Measurements from ENCODE around the gene LCP1.

Gene LCP1

GRCh38 chr13:46134961-46135522 lies 46.9 kb downstream of the LCP1 start:
- Histone ChIP-seq H3K4me3 (ENCODE audit: low read depth in 1 of 2, low read length in 2 of 2) (no peak overlapping the region), H3K27ac (ENCODE audit: low read length) (no peak overlapping the region), H2AFZ (ENCODE audit: low read depth, low read length) (no peak overlapping the region), H3K9ac (ENCODE audit: low read depth, low read length) (no peak overlapping the region), H3K36me3 (ENCODE audit: insufficient read depth, low read length) (peaks cover 99% of the 10 kb centered on the region), H3K79me2 (ENCODE audit: insufficient read depth, low read length) (0 out of 2 replicates have a peak, but pooled peaks cover 10% of the 10 kb centered on the region), H3K27me3 (ENCODE audit: insufficient read depth, low read length, poor library complexity) (no peaks in the 10 kb centered on the region), H3K4me1 (ENCODE audit: insufficient read depth, low read length) (no peaks in the 10 kb centered on the region), H3K4me2 (ENCODE audit: insufficient read depth, low read length) (no peak overlapping the region), H4K20me1 (ENCODE audit: insufficient read depth, low read length) (0 out of 2 replicates have a peak, but pooled peaks cover 3% of the 10 kb centered on the region), H3K9me3 (ENCODE audit: insufficient read depth, low read length, severe bottlenecking) (no peaks in the 10 kb centered on the region)
- no peak; the same call in 2 of the 3 replicates for ATAC-seq (ENCODE audit: insufficient read depth, low read depth)
- no peak for DNase-seq
- TF ChIP-seq CTCF (IDR thresholded peaks at IDR 0.05; ENCODE audit: borderline replicate concordance, extremely low read depth, low read length, poor library complexity, severe bottlenecking) (no peak), EZH2 (IDR thresholded peaks at IDR 0.05; ENCODE audit: borderline replicate concordance, low read depth, low read length, severe bottlenecking) (no peak)

- Histone ChIP-seq H3K9me3 (ENCODE audit: insufficient read depth, low read length, severe bottlenecking) (no peaks in the 10 kb centered on the region), H3K4me2 (ENCODE audit: insufficient read depth, low read length) (no peak overlapping the region), H3K9ac (ENCODE audit: low read depth, low read length) (no peak overlapping the region), H3K79me2 (ENCODE audit: insufficient read depth, low read length) (0 out of 2 replicates have a peak, but pooled peaks cover 7% of the 10 kb centered on the region), H3K36me3 (ENCODE audit: insufficient read depth, low read length) (peaks cover 99% of the 10 kb centered on the region), H4K20me1 (ENCODE audit: insufficient read depth, low read length) (0 out of 2 replicates have a peak, but pooled peaks cover 3% of the 10 kb centered on the region), H3K27me3 (ENCODE audit: insufficient read depth, low read length, poor library complexity) (no peaks in the 10 kb centered on the region), H3K4me1 (ENCODE audit: insufficient read depth, low read length) (no peaks in the 10 kb centered on the region), H3K4me3 (ENCODE audit: low read depth in 1 of 2, low read length in 2 of 2) (no peak overlapping the region), H3K27ac (ENCODE audit: low read length) (no peak overlapping the region), H2AFZ (ENCODE audit: low read depth, low read length) (no peak overlapping the region)
- ATAC-seq (ENCODE audit: insufficient read depth, low read depth) = no peak
- no peak for DNase-seq
- TF ChIP-seq CTCF (IDR thresholded peaks at IDR 0.05; ENCODE audit: borderline replicate concordance, extremely low read depth, low read length, poor library complexity, severe bottlenecking) (no peak), EZH2 (IDR thresholded peaks at IDR 0.05; ENCODE audit: borderline replicate concordance, low read depth, low read length, severe bottlenecking) (no peak)
These were observed 47.5 kb downstream of the LCP1 start for GRCh38 chr13:46134494-46134893.

- TF ChIP-seq CTCF (IDR thresholded peaks at IDR 0.05; ENCODE audit: borderline replicate concordance, extremely low read depth, low read length, poor library complexity, severe bottlenecking) (no peak), EZH2 (IDR thresholded peaks at IDR 0.05; ENCODE audit: borderline replicate concordance, low read depth, low read length, severe bottlenecking) (no peak)
- Histone ChIP-seq H3K9me3 (ENCODE audit: insufficient read depth, low read length, severe bottlenecking) (no peaks in the 10 kb centered on the region), H3K4me3 (ENCODE audit: low read depth in 1 of 2, low read length in 2 of 2) (no peak overlapping the region), H3K27ac (ENCODE audit: low read length) (no peak overlapping the region), H4K20me1 (ENCODE audit: insufficient read depth, low read length) (no peaks in the 10 kb centered on the region), H3K27me3 (ENCODE audit: insufficient read depth, low read length, poor library complexity) (no peaks in the 10 kb centered on the region), H3K4me2 (ENCODE audit: insufficient read depth, low read length) (no peak overlapping the region), H3K36me3 (ENCODE audit: insufficient read depth, low read length) (peaks cover 98% of the 10 kb centered on the region), H2AFZ (ENCODE audit: low read depth, low read length) (no peak overlapping the region), H3K79me2 (ENCODE audit: insufficient read depth, low read length) (no peaks in the 10 kb centered on the region), H3K9ac (ENCODE audit: low read depth, low read length) (no peak overlapping the region), H3K4me1 (ENCODE audit: insufficient read depth, low read length) (no peaks in the 10 kb centered on the region)
- ATAC-seq (ENCODE audit: insufficient read depth, low read depth) (no peak), DNase-seq (no peak)
These were observed 49.9 kb downstream of the LCP1 start for GRCh38 chr13:46132109-46132508.

Measured in DND-41 (cell line).